Inflammatory macrophage treated with lipopolysaccharide for 4 hours (primary cell): Measurements from ENCODE around the gene ESPN.
"Not testable (repeated sequence)": the region's sequence is repeated elsewhere in the genome, so short reads cannot be mapped to it uniquely, and the experiment has no call there.

ENCODE experiments used
- DNase-seq: peaks from one replicate; pipeline ENCODE4 v3.0.0-alpha.2; 2020

Gene ESPN

GRCh38 chr1:6410248-6410893 is 14.2 kb upstream of the ESPN start:
- no peak for DNase-seq

DNA sequence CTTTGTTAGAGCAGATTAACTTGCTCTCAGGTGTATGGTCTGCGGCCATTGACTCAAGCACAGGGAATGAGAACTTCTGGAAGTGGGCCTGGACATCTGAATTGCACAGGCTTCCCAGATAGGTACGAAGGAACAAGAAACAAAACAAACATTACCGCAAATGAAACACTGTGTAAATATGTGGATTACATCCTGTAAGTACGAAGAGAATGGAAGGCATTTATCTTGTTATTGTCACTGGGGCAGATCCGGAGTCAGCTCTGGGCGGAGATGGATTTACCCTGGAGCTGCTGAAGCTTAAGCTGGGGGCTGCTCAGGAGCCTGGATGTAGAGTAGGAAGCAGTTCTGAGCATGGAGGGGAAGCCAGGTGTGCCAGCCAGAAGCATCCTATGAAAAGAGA is 11.7 kb upstream of the ESPN start:
- DNase-seq, result no peak

GRCh38 chr1:6414443-6414844 is 10.1 kb upstream of the ESPN start:
- DNase-seq, result peak; percentile 43

- peak; percentile 88 for DNase-seq
Observed at GRCh38 chr1:6414881-6415626, 9.5 kb upstream of the ESPN start.

- no peak for DNase-seq
Observed at GRCh38 chr1:6416295-6416656, 8.3 kb upstream of the ESPN start.

GRCh38 chr1:6416906-6417305 is 7.7 kb upstream of the ESPN start:
- no peak for DNase-seq

DNA sequence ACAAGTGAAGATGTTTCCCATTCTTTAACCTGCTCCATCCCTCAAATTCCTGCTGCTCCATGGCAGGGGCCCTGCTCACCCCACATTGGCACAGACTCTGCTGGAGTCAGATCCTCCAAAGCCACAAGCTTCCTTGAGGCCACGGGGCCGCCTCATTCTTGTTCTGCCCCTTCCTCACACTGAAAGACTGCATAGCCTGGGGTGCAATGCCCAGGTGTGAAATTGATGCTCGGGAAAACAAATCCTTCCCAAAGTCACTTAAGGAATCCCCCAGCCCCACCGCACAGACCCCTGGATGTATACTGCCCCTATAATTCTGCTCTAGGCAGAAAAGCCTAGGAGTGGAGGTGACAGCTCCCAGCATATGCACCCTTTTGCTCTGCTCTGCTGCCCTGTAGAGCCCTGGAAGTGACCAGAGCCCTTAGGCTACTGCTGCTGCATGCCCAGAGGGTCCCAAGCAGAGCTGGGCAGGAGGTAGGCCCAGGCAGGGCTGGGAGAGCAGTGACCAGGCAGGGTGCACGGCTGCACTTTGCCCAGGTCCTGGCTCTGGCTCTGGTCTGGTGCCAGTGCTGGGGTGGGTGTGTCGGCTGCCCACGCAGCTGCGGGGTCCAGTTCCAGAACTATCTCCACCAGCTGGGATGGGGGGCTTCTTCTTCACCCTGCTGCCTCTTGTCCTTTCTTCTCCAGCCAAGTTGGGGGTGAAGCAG is 6.5 kb upstream of the ESPN start:
- DNase-seq, result no peak

GRCh38 chr1:6418668-6419396 is 5.7 kb upstream of the ESPN start:
- no peak for DNase-seq

- no peak for DNase-seq
Observed at GRCh38 chr1:6419397-6419803, 5.2 kb upstream of the ESPN start.

- DNase-seq, result no peak
Observed at GRCh38 chr1:6419804-6420453, 4.6 kb upstream of the ESPN start, which contains the start of gene HES2. Gene HES2 (minus strand): TSS chr1:6419919. CDS start chr1:6419820, 99 bp downstream.

- no peak for DNase-seq
Observed at GRCh38 chr1:6420454-6421042, 4.0 kb upstream of the ESPN start.

DNA sequence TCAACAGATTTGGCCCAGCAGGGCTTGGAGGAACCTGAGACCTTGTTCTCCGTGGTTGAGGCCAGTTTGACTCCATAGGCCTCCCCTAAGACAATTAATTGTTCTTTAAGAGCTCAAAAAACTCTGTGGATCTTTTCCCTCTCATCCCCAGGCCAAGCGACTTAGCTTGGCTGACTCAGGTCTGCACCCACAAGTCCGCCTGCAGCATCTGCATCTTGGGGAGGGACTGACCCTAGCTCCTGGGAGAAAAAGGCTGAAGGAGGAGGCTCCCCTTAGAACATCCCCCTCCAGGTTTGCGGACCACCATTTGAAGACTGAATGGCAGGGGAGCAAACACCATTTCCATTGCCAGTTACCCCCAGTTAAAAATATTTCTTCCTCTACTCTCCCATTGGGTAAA is 3.3 kb upstream of the ESPN start:
- no peak for DNase-seq

DNA sequence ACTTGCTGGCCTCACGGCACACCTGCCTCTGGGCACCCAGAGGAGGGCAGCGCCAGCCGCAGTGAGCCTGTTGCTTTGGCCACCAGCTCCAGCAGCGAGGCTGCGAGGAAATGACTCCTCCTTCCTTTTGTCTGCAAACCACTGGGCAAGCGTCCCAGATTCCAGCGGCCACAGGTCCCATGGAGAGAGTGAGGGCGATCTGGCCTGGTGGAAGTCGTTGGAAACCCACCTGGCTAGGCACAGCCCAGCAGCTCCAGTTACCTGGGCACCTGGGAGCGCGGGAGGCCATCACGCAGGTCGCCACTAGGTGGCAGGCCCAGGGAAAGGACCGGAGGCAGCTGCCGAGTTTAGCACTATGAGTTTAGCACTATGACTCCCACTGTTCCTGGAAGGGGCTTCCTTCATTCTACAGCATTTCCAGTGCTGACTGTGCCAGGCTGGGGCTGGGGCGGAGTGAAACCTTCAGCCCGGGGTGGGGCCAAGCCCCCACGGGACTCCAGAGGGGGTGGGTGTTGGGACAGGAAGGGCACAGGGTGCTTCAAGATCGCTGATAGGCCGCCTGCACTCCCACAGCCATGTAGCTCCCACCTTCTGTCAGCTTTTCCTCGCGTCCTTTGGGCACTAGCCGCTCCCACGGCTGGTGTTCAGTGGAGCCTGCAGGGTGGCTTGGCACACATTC is 1.1 kb upstream of the ESPN start:
- DNase-seq, result no peak

GRCh38 chr1:6424000-6424565 is 493 bp upstream of the ESPN start:
- no peak for DNase-seq

DNA sequence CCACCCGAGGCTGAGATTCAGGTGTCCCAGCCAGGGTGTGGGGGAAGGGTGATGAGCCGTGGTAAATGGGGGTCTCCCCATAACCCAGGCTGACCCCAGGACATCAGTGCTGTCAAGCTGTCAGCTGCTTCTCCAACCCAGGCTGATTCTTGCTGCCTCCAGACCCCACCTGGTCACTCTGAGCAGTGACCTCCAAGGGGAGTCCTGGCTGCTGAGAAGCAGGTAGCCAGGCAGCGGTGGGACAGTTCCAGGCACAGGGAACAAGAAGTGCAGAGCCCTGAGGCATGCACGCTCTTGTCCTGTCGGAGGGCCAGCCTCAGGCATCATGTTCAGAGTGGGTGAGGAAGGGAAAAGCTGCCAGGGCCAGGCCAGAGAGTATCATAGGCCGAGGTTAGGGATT is 1.1 kb downstream of the ESPN start:
- DNase-seq, result no peak

DNA sequence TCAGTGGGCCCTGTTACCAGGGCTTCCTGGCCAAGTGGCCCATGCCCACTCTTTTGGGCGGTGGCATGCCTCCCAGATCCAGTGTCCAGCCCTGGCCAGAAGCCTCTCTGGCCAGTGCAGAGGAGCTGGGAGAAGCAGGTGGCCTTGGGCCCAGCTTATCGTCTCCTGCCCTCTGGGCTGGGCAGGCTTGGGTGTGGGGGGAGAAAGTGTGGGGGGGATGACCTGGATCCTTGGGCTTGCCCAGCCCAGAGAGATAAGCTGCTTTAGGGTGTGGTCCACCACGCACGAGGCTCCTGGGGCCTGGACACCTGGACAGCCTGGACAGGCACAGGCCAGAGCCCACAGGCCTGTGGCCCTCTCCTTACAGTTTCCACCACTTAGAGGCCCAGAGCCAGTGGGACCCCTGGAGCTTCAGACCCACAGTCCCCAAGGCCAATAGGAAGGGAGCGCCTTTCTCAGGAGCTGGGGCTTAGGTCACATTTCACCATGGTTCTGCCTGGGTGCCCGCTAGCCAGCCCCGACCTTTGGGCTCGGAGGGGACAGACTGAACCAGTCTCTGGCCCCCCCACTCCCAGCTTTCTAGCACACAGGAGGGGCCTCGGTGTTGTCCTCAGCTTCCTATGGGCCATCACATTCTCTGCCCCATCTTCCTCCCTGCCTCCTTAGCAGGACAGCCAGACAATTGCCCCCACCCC is 1.8 kb downstream of the ESPN start:
- DNase-seq, result no peak

DNA sequence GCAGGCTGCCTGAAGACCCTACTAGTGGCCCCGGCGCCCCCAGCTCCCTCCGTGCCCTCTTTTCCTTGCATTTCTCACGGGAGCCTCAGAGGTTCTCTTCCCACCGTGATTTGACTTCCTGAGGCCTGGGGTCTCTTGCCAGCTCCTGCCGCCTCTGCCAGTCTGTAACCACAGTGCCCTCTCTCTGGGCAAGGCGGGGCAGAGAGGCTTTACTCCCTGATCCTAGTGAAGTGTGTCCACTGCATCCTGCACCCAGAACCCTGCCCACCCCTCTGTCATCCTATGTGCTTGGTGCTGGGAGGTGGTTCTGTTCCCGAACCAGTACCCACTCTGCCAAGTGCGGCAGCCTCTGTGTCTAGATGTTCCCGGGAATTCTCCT is 2.4 kb downstream of the ESPN start:
- DNase-seq, result no peak

DNA sequence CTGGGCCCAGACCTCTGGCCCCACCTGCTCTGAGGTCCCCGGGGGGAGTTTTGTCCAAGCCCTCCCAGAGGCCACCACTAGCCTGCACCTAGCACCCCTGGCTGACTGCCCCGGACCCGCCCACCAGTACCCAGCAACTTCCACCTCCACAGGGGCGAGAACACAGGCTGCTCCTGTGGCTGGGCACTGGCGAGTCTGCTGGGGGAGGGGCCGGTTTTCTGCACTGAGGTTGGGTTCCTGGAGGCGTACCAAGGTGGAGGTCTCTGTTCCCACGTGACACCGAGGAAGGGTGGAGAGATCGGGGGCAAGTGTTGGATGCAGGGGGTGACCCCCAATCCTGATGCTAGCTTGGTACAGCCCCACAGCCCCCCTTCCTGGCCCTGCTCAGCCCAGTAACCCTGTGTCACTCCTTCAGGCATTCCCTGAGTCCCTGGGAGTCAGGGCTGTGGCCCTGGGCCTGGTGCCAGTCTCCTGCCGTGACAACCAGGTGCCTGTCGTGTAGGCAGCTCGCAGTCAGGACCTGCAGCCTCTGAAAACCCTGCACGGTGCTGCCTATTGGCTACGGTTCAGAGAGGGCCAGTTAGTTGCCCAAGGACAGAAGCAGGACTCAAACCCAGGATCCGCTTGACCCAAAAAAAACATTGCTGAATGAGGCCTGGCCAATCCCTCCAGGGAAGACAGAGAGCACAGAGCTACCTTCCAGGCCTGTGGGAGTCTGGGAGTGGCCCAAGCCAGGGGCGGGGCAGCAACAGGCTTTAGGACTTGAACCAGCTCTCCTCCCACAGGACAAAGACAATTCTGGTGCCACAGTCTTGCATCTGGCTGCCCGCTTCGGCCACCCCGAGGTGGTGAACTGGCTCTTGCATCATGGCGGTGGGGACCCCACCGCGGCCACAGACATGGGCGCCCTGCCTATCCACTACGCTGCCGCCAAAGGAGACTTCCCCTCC is 3.1 kb downstream of the ESPN start:
- no peak for DNase-seq

DNA sequence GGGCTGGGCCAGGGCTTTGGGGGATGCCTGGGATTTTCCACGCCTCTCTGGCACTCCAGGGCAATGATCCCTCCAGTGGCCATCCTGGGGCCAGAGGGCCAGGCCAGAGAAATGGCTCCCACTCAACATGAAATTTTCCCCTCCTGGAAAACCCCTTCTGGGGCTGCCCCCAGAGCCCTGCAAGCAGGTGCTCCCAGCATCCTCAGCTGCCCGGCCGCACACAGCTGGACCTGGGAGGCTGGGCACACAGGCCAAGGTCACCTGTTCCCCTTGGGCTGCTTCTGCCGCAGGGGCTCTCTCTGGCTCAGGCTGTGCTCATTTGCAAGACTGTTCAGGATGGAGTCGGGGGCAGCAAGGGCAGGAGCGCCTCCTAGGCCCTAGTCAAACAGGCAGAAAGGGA is 3.9 kb downstream of the ESPN start:
- DNase-seq, result not testable (repeated sequence)
